GM12801 (cell line): ENCODE measurements around the gene PLXNA4.

Experiments
- TF ChIP-seq, protein P1 (sequence below): IDR thresholded peaks from one replicate; pipeline ENCODE4 v1.5.1; 2011; ENCODE audit warnings: control low read depth; ENCODE audit not compliant: insufficient read length; ENCODE audit errors: extremely low read depth

PLXNA4 gene

DNA sequence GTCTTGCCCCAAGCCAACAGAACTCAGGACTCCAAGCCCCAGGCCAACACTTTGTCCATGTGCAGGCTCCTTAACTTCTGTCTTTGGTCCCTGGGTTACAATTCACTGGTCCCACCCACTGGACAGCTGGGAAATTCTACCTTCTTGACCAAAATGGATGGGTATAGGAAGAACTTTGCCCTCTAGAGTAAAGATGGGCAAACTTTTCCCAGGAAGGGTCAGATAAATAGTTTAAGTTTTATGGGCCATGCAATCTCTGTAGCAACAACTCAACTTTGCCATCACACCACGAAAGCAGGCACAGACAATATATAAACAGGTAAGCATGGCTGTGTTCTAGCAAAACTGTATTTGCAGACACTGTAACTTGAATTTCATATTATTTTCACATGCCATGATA is 147.1 kb downstream of the PLXNA4 start:
- TF ChIP-seq, protein P1, sequence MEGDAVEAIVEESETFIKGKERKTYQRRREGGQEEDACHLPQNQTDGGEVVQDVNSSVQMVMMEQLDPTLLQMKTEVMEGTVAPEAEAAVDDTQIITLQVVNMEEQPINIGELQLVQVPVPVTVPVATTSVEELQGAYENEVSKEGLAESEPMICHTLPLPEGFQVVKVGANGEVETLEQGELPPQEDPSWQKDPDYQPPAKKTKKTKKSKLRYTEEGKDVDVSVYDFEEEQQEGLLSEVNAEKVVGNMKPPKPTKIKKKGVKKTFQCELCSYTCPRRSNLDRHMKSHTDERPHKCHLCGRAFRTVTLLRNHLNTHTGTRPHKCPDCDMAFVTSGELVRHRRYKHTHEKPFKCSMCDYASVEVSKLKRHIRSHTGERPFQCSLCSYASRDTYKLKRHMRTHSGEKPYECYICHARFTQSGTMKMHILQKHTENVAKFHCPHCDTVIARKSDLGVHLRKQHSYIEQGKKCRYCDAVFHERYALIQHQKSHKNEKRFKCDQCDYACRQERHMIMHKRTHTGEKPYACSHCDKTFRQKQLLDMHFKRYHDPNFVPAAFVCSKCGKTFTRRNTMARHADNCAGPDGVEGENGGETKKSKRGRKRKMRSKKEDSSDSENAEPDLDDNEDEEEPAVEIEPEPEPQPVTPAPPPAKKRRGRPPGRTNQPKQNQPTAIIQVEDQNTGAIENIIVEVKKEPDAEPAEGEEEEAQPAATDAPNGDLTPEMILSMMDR: no peak

DNA sequence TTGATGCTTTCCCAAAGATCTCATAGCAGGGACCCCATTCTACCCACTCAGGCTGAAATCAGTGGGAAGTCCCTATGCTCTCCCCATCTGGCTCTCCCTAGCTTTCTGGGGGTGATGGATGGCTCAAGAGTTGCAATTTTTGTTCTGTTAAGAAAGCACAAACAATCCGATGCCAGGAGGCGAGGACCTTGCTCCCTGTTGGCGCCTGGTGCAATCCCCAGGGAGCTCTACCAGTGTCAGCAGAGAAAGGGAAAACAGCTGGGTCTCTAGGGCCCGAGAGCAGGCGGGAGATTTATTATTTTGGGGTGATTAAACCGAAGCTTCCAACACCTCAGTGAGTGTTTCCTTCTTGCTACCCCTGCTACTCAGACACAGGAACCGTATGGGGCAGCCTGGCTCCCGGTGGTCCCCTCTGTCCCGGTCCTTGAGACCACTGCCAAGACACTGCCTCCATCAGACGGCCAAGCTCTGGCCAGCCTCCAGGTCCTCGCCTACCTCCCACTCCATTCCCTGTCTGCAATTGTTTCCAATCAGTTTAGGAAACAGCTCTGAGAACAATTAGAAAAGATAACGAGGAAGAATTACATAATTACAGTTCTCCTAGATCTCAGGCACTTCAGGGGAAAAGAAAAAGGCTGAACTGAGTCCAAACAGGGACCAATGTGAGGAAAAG is 147.9 kb downstream of the PLXNA4 start:
- TF ChIP-seq, protein P1: no peak

DNA sequence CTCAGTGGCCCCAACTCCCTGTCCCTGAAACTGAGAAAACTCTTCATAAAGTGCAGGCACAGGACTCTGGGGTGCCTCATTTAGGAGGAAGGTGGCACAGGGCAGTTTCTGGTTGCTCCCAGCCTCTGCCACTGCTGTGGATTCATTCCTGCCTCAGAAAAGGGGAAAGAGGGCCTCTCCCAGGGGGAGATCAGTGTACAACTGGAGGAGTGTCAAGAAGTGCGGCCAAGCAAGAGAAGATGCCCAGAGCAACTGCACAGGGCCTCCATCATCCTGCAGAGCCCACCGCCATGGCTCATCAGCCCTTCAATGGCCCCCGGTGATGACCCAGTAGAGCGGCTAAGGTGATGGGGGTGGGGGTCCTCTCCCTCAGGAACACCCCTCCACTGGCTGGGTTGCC is 150.3 kb downstream of the PLXNA4 start:
- TF ChIP-seq, protein P1: no peak

DNA sequence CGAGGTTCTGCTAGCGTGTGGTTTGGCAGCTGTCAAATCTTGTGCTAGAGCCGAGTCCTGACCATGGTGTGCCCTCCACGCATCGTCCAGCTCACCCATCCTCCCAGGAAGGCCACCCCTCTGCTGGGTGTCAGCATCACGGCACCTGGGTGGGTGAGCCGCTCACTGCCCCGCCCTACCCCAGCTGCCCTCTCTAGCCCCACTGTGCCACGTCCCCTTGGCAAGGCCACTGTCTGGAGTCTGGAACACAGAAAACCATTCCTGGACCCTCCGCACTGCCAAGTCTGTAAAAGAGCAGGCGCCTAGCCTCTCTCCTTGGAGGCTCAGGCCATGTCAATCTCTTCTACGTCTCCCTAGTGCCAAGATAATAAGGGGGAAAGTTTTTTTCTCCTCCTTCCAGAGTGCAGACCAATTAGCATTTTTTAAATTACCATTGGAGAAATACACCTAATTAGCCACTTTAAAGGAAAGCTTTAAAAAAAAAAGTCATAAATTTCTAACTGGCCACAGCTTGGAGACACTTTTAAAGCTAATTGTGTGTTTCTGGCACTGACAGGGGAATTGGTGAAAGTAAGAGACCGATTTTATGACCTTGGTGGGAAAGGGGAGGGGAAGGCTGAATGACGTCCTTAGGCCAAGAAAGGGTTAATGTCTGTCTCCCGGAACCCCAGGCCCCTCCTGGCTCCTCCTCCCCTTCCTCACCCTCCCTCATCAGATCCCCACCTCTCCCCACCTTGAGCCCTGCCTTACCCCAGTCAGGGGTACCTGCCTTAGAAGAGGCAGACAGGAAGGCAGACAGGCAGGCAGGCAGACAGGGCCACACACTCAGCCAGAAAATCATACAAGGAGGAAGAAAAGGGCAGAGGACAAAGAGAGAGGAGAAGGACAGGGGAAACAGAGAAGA is 151.2 kb downstream of the PLXNA4 start:
- TF ChIP-seq, protein P1: no peak

DNA sequence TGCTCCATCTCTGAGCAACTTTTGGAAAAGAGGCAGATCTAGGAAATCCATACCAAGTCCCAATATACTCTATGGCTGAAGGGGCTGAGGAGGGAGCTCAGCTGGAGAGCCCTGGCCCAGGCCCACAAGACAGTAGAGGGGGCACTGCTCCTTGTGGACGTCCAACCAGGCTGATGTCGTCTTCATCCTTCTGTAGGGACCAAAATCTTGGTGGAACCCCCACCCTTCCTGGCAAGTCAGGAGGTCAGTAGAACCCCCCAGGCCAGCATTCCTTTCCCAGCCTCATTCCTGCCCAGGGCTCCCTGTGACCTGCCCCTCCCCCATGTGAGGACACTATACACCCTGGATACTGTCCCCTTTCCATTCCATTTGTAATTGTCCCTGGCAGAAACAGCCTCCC is 152.0 kb downstream of the PLXNA4 start:
- TF ChIP-seq, protein P1: no peak

DNA sequence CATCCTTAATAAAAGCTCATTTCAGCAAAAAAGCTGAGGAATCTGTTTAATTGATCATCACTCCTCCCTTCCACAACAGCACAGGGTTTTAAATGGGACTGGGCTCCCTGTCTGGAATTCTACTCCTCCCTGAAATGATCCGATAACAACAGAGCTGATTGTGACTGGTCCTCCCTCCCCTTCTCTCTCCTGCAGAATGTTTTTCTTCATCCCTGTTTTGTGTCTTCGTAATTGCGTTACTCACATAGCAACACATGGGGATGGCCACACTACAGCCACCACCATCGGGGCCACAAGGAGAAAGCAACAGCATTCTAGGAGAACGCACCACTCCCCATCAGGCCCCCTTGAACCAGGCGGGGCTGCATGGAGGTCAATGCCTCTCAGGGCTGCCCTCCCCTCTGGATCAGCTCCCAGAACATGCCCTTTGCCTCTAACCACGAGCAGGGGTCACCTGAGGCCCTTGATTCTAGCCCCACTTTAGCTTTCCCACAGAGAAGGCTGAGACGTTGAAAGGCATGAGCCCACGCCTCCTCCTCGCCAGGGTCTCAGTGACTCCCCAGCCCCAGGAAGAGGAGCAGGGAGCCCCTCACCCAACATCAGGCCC is 152.6 kb downstream of the PLXNA4 start:
- TF ChIP-seq, protein P1: no peak

DNA sequence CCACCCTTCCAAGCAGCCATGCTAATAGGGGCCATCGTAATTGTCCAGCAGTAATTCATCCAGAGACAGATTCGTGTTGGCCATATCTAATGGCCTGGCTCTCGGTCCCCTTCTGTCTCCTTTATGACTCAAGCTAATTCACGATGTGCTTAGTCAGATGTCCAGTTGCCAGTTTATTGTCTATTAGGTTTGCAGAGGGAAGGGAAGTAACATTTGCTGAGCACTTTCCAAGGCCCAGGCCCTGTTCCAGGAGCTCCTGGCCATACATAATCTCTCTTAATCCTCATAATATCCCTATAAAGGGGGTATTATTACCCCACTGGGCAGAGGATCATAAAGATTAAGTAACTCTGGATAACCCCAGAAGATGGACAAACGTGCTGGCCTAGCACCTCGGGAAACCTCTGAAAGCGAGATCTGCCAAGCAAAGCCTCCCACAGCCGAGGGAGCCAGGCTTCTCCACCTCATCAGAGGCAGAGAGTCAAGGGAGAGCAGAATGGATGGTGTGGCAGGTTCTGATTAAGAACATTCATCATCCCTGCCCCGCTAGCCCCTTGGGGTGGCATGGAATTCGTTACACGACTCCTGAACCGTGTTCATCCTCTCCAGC is 153.7 kb downstream of the PLXNA4 start:
- TF ChIP-seq, protein P1: no peak
